ENCODE results near the gene ESR2. TPM values are rescaled to one million over a fixed set of nuclear protein-coding genes. Genes with fewer than 3 reads are reported as not detected.

Gene ESR2
- total and polyA plus RNA-seq, 4 donors, result 0.01 to 0.28 (median 0.09) TPM

GRCh38 chr14:64238049-64238448 is 56.1 kb downstream of the ESR2 start:
- no peak for TF ChIP-seq SP1 (IDR thresholded peaks at IDR 0.05)
- no peak for TF ChIP-seq CTCF (IDR thresholded peaks at IDR 0.05; ENCODE audit: low read depth, low read length, missing input control)
- no peak for TF ChIP-seq ZBTB33 (IDR thresholded peaks at IDR 0.05)
- TF ChIP-seq HNF4A (conservative IDR thresholded peaks at IDR 0.05), result no peak
- TF ChIP-seq RXRA (IDR thresholded peaks at IDR 0.05), result no peak
- TF ChIP-seq FOXA1 (IDR thresholded peaks at IDR 0.05), result no peak
- TF ChIP-seq EGR1 (IDR thresholded peaks at IDR 0.05; ENCODE audit: low read depth in 2 of 2), result no peak
- no peak for TF ChIP-seq JUND (IDR thresholded peaks at IDR 0.05)
- TF ChIP-seq TAF1 (conservative IDR thresholded peaks at IDR 0.05), result no peak
- no peak for TF ChIP-seq ATF3 (IDR thresholded peaks at IDR 0.05)
- no peak for TF ChIP-seq MAX (IDR thresholded peaks at IDR 0.05)
- TF ChIP-seq YY1 (IDR thresholded peaks at IDR 0.05), result no peak
- no peak for TF ChIP-seq REST (IDR thresholded peaks at IDR 0.05)
- no peak for TF ChIP-seq RAD21 (IDR thresholded peaks at IDR 0.05)
- TF ChIP-seq HNF4G (IDR thresholded peaks at IDR 0.05), result no peak
- TF ChIP-seq FOXA2 (IDR thresholded peaks at IDR 0.05), result no peak
- no peak for TF ChIP-seq GABPA (IDR thresholded peaks at IDR 0.05 in 1 of 2, conservative IDR thresholded peaks at IDR 0.05 in 1 of 2)
- no peak for TF ChIP-seq NR2F2 (IDR thresholded peaks at IDR 0.05)
- H3K36me3 ChIP-seq (ENCODE audit: control insufficient read depth in 4 of 4, insufficient read depth in 3 of 4, low read depth in 1 of 4, low read length in 3 of 4), result no peaks in the 10 kb centered on the region
- no peaks in the 10 kb centered on the region for H3K27me3 ChIP-seq (ENCODE audit: control insufficient read depth in 4 of 4, insufficient read depth in 4 of 4, low read length in 3 of 4)
- H3K9ac ChIP-seq (ENCODE audit: low read depth in 1 of 2, low read length in 2 of 2), result no peak overlapping the region
- no peak for DNase-seq (ENCODE audit: low spot score)
- H3K4me1 ChIP-seq (ENCODE audit: control insufficient read depth in 4 of 4, insufficient read depth in 4 of 4, low read length in 3 of 4), result no peaks in the 10 kb centered on the region
- WGBS, result 91% methylated on average over 6 of the region's 6 CpGs
- H3K4me3 ChIP-seq (ENCODE audit: low read depth in 1 of 3, low read length in 3 of 3), result no peak overlapping the region
- no peaks in the 10 kb centered on the region for H3K9me3 ChIP-seq (ENCODE audit: control insufficient read depth in 4 of 4, low read length in 3 of 4)
- no peak overlapping the region for H3K27ac ChIP-seq (ENCODE audit: low read depth in 1 of 2, low read length in 2 of 2)

All from liver (tissue), 9 donors.